Renal cortex interstitium (tissue), 11 donors: ENCODE results near the gene STMN3. TPM values are rescaled to one million over a fixed set of nuclear protein-coding genes. Genes with fewer than 3 reads are reported as not detected.
A peak's percentile ranks its signal among the peaks of the same experiment; 100 is the strongest.
"Not testable (repeated sequence)": the region's sequence is repeated elsewhere in the genome, so short reads cannot be mapped to it uniquely, and the experiment has no call there.

Source experiments
- DNase-seq, 11 donors: peaks; one replicate each; pipeline ENCODE4 v3.0.0-alpha.2; 2013; ENCODE audit warnings: low read depth in 9 of 11, low spot score in 4 of 11; ENCODE audit errors: extremely low read depth in 1 of 11
- polyA plus RNA-seq, 3 donors: library from polyadenylated mRNA; unstranded; fragments of 120-200 nt; gene quantifications; one replicate each; pipeline ENCODE4 v1.2.1, GENCODE V29; 2013; ENCODE audit not compliant: insufficient read length in 3 of 3

Gene STMN3
- polyA plus RNA-seq, 3 donors, result 20.7 to 36.7 (median 32.5) TPM

DNA sequence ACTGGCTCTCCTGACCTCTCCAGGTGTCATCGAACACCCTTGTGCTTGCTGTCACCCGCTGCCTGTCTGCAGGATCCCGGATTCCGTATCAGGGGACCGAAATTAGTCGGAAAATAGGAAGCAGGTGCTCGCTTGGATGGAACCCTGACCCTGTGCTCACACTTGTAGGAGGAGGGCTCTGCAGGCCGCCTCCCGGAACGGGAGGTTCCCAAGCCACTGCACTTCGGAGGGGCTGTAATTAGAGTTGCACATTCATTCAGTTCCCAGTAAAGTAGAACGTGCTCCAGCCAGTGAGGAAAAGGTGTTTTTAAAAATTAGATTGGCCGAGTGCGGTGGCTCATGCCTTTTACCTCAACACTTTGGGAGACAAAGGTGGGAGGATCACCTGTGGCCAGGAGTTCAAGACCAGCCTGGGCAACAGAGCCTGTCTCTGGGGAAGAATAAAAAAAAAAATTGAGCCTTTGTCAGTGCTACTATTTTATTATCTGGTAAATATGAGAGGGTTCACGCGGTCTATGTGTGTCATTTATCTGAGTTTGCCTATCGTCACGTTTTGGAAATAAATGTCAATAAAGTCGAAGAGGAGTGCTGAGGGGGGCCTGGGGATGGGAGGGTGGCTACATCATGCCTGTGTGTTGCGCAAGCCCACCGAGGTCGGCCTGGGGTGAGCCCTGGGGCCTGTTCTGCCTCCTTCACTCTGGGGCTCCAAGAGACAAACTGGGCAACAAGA lies 24.8 kb downstream of the STMN3 start:
- peak in 4 of 11 donors; percentile 44 to 66 (median 58) for DNase-seq

DNA sequence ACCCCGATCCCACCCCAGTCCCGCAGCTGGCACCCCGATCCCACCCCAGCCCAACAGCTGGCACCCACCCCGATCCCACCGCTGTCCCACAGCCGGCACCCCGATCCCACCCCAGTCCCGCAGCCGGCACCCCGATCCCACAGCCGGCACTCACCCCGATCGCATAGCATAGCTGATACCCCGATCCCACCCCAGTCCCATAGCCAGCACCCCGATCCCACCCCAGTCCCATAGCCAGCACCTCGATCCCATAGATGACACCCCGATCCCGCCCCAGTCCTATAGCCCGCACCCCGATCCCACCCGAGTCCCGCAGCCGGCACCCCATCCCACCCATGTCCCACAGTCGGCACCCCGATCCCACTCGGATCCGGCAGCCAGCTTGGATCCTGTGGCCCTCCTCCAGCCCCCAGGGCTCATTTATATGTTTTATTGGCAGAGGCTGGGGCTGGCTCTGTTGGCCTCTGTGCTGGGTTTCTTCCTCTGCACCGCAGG lies 25.4 kb downstream of the STMN3 start:
- DNase-seq, result no peak

DNA sequence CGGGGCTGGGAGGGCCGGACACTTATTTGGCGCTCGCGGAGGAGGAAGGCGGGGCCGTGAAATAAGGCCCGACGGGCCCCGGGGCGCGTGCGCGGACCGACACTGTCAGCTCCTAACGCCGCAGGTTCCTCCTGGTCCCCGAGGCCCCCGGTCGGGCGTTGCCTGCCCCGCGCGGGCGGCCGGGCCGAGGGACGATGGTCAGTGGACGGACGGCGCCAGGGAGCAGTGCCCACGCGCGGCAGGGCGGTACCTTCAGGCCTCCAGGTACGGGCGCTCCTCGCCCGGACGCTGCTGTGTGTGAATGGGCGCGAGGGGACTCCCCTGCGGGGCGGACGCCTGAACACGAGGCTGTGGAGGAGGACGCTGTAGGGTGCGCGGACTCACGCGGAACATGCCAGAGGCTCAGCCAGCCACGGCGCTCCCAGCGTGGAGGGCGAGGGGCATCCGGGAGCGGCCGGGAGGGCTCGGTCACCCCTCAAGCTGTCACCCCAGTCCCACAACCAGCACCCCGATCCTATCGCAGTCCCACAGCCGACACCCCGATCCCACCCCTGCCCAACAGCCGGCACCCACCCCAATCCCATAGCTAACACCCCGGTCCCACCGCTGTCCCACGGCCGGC lies 26.0 kb downstream of the STMN3 start:
- DNase-seq, result peak; percentile 80 to 93 (median 87)

DNA sequence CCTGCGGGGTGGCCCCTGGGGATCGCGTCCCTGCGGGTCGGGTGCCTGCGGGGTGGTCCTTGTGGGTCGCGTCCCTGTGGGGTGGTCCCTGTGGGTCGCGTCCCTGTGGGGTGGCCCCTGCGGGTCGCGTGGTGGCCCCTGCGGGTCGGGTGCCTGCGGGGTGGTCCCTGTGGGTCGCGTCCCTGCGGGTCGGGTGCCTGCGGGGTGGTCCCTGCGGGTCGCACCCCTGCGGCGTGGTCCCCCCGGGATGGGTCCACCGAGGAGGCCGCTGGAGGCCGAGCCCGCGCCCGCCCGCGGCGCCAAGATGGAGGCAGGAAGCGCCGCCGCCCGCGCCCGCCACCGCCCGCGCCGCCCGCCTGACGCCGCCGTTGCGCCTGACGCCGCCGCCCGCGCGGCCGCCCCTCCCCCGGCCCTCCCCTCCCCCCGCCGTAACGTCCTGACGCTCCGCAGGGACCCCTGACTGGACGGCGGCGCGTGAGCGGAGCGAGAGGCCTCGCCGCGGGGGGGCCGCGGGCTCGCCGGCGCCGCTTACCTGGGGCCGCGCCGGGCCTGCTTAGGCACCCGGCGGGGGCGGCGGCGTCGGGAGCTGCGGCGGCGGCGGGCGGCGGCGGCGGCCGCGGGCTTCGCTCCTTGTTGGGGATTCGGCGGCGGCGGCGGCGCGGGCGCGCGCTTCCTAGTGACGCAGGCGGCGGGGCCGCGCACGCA lies 26.6 kb downstream of the STMN3 start, which contains the start of gene GMEB2:
Gene GMEB2 (minus strand): TSS at position 678 of the 705 bp plus-strand sequence. CDS start 7,704 bp downstream, outside the sequence.
- peak in 8 of 11 donors; percentile 23 to 75 (median 62) for DNase-seq

DNA sequence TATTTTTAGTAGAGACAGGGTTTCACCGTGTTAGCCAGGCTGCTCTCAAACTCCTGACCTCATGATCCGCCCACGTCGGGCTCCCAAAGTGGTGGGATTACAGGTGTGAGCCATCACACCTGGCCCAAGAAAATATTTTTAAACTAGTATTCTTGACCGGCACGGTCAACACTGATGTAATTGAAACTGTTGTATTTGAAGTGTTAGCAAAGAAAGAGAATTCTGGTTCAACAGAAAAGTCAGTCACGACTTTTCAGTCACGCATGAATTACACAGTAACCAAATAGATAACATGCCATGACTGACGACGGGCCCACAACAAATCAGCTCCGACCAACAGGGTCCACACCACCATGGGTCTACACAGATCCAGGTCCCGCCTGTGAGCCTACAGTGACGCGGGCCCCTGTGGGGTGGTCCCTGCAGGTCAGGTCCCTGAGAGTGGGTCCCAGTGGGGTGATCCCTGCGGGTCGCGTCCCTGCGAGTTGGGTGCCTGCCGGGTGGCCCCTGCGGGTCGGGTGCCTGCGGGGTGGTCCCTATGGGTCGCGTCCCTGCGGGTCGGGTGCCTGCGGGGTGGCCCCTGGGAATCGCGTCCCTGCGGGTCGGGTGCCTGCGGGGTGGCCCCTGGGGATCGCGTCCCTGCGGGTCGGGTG lies 27.3 kb downstream of the STMN3 start:
- peak in 3 of 11 donors; percentile 21 to 31 (median 29) for DNase-seq

DNA sequence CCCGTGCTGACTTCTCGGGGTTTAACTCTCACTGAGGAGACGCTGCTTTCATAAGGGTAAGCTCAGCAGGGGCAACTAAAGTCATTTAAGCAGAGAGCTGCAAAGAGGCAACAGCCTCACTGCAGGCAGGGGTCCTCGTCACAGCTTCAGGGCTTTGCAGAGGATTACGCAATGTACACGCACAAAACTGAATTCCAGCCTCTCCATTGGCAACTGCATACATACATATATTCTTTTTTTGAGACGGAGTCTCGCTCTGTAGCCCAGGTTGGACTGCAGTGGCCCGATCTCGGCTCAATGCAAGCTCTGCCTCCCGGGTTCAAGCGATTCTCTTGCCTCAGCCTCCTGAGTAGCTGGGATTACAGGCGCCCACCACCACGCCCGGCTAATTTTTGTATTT lies 28.7 kb downstream of the STMN3 start:
- DNase-seq, result no peak

DNA sequence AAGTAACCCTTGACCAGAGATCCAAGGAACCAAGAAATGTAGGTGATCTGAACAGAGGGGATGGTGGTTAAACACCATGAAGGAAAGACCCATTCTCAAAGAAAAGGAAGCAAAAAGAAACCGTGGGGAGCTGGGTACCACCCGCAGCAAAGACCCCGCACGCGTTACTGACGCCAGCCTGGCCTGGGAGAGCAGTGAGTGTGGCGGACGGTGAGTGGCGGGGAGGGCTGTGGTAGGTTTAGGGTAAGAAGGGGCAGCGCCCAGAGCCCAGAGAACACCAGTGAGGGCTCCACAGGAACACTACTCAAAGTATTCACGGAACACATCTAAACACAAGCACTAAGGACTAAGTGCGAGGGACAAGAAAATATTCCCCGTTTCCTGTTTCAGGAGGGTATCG lies 30.5 kb downstream of the STMN3 start:
- DNase-seq, result no peak

DNA sequence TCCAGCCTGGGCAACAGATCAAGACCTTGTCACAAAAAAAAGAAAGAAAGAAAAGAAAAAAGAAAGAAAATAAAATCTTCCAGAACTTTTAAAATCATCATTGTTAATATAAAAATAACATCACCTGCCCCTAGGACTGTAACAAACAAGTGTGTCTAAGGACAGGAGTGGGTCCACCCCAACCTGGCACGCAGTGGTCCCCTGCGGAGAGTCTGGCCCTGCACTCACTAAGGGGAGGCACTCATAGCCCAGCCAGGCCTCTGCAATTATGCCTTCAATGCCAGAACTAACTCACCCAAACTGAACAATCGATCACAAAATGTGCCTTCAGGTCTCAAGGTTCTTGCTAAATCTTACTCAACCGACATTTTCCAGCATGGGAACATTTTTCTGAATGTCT lies 31.1 kb downstream of the STMN3 start:
- DNase-seq, result no peak

DNA sequence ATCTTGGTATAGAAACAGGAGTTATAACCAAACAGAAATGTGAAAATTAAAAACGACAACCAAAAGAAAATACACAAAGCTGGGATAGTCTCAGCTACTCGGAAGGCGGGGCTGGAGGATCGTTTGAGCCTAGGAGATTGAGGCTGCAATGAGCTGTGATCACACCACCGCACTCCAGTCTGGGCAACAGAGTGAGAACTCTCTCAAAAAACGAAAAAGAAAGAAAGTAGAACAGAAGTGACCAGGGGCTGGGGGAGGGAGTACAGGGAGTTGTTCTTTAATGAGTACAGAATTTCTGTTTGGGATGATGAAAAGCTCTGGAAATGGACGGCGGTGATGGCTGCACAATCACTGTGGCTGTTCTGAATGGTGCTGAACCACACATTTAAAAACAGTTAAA lies 32.2 kb downstream of the STMN3 start:
- DNase-seq, result no peak

DNA sequence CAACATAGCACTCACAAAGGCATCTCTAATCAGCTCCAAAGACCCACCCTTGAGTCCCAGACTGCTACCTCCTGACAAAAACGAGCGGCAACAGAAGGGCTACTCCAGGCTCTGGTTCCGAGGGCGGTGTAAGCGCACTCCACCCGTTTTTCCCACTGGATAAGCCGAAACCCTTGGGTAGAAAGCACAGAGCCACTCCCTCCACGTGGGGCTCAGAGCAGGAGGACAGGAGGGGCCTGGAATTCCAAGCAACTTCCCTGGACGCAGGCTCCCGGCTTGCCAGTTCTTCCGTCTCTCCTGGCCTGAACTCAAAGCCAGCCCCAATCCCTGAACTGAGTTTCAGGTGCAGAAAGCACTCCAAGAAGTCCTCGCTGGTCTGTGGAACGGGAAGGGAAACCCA lies 33.7 kb downstream of the STMN3 start:
- no peak for DNase-seq

DNA sequence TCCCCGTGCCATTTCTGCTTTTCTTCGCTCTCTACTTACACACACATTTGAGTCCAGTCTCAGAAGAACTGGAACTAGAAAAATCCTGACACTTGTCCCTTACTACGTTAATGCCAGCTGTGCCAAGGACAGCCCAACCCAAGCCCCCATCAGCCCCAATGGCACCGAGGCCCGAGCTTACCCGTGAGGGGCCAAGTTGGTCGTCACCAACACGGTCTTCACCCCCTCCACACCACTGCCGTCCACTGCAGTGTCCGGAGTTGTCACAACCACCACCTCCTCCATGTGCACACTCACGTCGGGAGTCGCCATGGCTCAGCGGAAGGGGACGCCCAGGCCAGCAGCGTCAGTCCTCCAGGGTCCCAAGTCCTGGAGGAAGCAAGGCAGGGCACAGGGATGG lies 34.1 kb downstream of the STMN3 start:
- no peak for DNase-seq

DNA sequence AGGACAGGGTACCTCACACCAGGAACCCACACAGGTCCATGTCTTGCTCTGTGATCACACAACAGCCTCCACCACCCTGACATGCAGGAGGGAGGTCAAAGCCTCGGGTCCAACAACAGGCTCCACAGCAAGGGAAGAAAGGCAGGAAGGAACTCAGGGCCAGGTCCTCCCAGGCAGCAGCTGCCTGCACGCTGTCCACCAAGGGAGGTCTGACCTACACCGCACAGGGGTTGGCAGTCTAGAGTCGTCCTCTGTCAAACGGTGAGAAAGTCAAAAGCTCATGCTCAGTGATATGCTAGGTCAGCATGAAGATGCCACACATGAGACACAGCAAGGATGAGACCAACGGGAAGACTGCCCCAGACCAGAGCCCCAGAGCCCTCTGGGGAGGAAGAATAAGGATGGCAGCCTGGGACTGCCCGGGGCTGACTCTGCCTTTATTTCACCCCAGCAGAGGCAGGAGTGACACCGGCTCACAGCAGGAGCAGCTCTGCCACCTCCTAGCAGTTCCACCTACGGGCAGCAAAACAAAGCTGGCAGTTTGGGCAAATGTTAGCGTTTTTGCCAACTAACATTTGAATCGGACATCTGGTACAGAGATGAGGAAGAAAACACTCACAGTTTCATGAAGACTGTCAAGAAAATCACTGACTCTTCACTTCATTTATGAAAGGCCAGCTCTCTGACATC lies 34.8 kb downstream of the STMN3 start:
- no peak for DNase-seq

DNA sequence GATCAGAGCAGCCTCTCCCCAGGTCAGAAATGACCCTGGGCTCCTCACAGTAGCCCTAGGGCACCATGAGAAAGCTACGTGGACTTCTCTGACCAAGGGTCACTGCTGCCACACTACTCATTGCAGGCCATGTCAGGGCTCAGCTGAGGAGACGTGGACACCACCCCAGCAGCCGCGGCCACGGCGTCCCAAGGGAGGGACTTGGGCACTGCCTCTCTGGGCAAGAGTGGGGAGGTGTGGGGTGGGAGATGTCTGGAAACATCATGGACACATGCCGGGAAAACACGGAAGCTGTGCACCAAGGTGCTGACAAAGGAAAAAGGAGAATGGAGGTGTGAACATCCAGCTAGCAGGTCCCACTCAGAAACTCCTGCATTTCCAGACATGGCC lies 35.4 kb downstream of the STMN3 start:
- DNase-seq, result no peak

DNA sequence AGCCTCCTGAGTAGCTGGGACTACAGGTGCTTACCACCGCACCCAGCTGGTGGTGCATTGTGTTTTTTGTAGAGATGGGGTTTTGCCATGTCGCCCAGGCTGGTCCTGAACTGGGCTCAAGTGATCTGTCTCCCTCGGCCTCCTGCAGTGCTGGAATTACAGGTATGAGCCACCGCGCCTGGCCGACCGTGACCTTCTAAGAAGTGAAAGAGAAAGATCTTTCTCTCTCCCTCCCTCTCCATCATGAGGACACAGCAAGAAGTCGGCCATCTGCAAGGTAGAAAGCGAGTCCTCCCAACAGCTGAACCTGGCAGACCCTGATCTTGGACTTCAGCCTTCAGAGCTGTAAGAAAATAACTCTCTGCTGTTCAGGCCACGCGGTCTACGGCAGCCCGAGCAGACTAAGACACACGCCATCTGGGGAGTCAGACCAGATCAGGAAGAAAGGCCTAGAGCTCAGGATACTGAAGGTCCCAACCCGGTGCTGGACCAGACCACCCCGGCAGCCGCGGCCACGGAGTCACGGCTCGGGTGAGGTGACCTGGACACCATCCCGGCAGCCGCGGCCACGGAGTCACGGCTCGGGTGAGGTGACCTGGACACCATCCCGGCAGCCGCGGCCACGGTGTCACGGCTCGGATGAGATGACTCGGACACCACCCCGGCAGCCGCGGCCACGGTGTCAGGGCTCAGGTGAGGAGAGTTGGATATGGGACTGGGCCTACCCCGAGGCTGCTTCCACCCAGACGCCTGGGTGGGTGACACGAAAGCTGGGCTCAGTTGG lies 35.9 kb downstream of the STMN3 start:
- DNase-seq, result no peak

DNA sequence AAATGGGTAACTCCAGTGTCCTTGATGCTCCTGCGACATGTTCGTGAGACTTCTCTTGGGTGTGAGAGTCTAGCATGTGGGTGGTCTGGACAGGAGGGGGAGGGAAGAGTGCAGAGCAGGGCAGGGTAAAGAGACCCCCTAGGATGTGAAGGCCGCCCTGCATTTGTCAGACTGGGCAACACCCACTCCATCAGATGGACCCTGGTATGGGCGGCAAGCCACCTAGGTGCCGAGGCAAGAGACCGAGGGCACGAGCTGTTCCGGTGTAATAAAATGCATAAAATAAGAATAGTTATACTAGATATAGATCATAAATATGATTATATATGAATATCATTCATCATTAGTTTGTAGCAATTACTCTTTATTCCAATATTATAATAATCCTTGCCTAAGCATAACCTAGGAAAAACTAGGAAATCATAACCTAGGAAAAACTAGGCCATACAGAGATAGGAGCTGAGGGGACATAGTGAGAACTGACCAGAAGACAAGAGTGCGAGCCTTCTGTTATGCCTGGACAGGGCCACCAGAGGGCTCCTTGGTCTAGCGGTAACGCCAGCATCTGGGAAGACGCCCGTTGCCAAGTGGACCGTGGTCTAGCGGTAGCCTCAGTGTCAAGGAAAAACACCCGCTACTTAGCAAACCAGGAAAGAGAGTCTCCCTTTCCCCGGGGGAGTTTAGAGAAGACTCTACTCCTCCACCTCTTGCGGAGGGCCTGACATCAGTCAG lies 39.2 kb downstream of the STMN3 start:
- not testable (repeated sequence) for DNase-seq

DNA sequence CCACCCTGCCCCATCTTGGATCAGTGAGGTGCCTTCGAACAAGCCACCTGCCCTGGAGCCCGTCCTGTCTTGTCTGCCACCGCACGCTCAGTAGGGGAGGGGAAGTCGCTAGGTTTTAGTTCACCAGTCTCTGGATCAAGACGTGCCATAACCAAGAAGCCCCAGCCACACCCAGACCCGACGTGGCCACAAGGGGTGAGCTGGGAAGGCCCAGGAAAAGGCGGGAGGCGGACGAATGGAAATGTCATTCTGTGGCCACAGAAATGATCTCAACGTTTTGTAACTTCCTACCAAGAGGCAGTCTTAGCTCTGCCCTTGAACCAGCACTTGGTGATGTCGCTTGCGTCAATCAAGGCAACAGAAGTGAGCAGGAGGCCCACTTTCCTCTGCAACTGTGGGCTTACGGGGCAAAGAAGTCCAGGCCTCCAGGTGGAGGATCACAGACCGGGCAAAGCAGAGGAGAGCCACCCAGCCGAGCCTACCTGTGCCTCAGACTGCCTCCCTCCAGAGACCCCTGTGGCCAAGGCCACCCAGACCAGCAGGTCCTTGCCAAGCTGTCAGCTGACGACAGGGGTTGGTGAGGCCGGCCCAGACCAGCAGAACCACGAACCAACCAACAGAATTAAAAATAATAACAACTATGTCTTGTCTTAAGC lies 40.8 kb downstream of the STMN3 start:
- DNase-seq, result no peak

DNA sequence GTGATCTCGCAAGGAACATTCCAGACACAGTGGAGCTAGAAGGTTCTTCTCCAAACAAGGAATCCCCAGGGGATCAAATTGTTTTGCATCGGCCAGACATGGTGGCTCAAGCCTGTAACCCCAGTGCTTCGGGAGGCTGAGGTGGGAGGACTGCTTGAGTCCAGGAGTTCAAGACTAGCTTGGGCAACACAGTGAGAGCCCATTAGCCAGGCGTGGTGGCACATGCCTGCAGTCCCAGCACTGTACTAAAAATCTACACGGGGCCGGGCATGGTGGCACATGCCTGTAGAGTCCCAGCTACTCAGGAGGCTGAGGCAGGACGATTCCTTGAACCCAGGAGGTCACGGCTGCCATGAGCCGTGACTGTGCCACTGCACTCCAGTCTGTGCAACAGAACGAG lies 41.6 kb downstream of the STMN3 start:
- no peak for DNase-seq
